ENCODE results near the gene WASL. TPM values are rescaled to one million over a fixed set of nuclear protein-coding genes. Genes with fewer than 3 reads are reported as not detected.

Gene WASL
- total RNA-seq, 1 donor from 2014 or later = 38.2 TPM

Other genes with a start within 250 kb of the WASL start
- 2.0 and 2.5 TPM in 2 replicates for gene IQUB, start 214.4 kb downstream of the WASL start, total RNA-seq
- gene NDUFA5, start 191.2 kb downstream of the WASL start, total RNA-seq = 87.0 and 87.1 TPM in 2 replicates
- not detected in 2 replicates for gene ASB15, start 147.2 kb downstream of the WASL start, total RNA-seq
- not detected in 2 replicates for gene LMOD2, start 93.1 kb downstream of the WASL start, total RNA-seq
- not detected in 2 replicates for gene HYAL4, start 96.2 kb upstream of the WASL start, total RNA-seq
- not detected in 2 replicates for gene SPAM1, start 176.2 kb upstream of the WASL start, total RNA-seq

Measured in progenitor cell of endocrine pancreas (in vitro differentiated cells).